ENCODE data around the gene SURF4. TPM values are rescaled to one million over a fixed set of nuclear protein-coding genes. Genes with fewer than 3 reads are reported as not detected.
A peak's percentile ranks its signal among the peaks of the same experiment; 100 is the strongest.
"Not testable (repeated sequence)": the region's sequence is repeated elsewhere in the genome, so short reads cannot be mapped to it uniquely, and the experiment has no call there.

SURF4 gene
- total and polyA plus RNA-seq, 2 of the 13 experiments (the other 11 are each of a cell fraction or from before 2014, with no cell fraction given) = 220 to 265 TPM

DNA sequence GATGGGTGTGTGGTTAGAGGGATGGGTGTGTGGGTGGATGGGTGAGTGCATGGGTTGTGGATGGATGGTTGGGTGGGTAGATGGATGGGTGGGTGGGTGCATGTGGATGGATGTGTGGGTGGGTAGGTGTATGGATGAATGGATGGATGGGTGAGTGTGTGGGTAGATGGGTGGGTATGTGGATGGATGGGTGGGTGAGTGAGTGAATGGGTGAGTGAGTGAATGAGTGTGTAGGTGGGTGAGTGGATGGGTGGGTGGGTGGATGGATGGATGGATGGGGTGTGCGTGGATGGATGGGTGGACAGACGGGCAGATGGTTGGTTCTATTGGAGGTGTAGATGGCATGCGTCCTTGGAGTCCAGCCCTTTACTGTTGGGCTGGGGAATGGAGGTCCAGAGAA is 17.5 kb upstream of the SURF4 start:
- TF ChIP-seq, protein P1, sequence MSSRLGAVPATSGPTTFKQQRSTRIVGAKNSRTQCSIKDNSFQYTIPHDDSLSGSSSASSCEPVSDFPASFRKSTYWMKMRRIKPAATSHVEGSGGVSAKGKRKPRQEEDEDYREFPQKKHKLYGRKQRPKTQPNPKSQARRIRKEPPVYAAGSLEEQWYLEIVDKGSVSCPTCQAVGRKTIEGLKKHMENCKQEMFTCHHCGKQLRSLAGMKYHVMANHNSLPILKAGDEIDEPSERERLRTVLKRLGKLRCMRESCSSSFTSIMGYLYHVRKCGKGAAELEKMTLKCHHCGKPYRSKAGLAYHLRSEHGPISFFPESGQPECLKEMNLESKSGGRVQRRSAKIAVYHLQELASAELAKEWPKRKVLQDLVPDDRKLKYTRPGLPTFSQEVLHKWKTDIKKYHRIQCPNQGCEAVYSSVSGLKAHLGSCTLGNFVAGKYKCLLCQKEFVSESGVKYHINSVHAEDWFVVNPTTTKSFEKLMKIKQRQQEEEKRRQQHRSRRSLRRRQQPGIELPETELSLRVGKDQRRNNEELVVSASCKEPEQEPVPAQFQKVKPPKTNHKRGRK (CRISPR knock-in tag; IDR thresholded peaks at IDR 0.05) = no peak
- TF ChIP-seq ZMYM3 (CRISPR knock-in tag; IDR thresholded peaks at IDR 0.05) (no peak), ZNF563 (CRISPR knock-in tag; IDR thresholded peaks at IDR 0.05) (no peak), ZNF678 (CRISPR knock-in tag; IDR thresholded peaks at IDR 0.05) (no peak), ARNT2 (CRISPR knock-in tag; IDR thresholded peaks at IDR 0.05; ENCODE audit: low read depth) (no peak)
- TF ChIP-seq, protein P2, sequence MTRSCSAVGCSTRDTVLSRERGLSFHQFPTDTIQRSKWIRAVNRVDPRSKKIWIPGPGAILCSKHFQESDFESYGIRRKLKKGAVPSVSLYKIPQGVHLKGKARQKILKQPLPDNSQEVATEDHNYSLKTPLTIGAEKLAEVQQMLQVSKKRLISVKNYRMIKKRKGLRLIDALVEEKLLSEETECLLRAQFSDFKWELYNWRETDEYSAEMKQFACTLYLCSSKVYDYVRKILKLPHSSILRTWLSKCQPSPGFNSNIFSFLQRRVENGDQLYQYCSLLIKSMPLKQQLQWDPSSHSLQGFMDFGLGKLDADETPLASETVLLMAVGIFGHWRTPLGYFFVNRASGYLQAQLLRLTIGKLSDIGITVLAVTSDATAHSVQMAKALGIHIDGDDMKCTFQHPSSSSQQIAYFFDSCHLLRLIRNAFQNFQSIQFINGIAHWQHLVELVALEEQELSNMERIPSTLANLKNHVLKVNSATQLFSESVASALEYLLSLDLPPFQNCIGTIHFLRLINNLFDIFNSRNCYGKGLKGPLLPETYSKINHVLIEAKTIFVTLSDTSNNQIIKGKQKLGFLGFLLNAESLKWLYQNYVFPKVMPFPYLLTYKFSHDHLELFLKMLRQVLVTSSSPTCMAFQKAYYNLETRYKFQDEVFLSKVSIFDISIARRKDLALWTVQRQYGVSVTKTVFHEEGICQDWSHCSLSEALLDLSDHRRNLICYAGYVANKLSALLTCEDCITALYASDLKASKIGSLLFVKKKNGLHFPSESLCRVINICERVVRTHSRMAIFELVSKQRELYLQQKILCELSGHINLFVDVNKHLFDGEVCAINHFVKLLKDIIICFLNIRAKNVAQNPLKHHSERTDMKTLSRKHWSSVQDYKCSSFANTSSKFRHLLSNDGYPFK (CRISPR knock-in tag; IDR thresholded peaks at IDR 0.05; ENCODE audit: borderline replicate concordance) = no peak
- TF ChIP-seq, protein P3, sequence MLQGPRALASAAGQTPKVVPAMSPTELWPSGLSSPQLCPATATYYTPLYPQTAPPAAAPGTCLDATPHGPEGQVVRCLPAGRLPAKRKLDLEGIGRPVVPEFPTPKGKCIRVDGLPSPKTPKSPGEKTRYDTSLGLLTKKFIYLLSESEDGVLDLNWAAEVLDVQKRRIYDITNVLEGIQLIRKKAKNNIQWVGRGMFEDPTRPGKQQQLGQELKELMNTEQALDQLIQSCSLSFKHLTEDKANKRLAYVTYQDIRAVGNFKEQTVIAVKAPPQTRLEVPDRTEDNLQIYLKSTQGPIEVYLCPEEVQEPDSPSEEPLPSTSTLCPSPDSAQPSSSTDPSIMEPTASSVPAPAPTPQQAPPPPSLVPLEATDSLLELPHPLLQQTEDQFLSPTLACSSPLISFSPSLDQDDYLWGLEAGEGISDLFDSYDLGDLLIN (CRISPR knock-in tag; IDR thresholded peaks at IDR 0.05; ENCODE audit: borderline replicate concordance) = no peak
- TF ChIP-seq, protein P4, sequence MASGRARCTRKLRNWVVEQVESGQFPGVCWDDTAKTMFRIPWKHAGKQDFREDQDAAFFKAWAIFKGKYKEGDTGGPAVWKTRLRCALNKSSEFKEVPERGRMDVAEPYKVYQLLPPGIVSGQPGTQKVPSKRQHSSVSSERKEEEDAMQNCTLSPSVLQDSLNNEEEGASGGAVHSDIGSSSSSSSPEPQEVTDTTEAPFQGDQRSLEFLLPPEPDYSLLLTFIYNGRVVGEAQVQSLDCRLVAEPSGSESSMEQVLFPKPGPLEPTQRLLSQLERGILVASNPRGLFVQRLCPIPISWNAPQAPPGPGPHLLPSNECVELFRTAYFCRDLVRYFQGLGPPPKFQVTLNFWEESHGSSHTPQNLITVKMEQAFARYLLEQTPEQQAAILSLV (CRISPR knock-in tag; IDR thresholded peaks at IDR 0.05; ENCODE audit: borderline replicate concordance) = no peak
- H3K9me3 ChIP-seq (ENCODE audit: low read length) = no peaks in the 10 kb centered on the region
- H2AFZ ChIP-seq (ENCODE audit: low read length) = no peak overlapping the region
- FAIRE-seq (no peak), DNase-seq (ENCODE audit: low spot score) (no peak), ATAC-seq (no peak)
- no peaks in the 10 kb centered on the region for H3K27me3 ChIP-seq (ENCODE audit: control insufficient read depth in 1 of 2, insufficient read depth in 2 of 2, low read length in 2 of 2)
- peak overlapping the region; percentile 65; the same call in 1 of the 2 replicates for H3K4me2 ChIP-seq (ENCODE audit: low read depth, low read length)
- no peaks in the 10 kb centered on the region for H3K79me2 ChIP-seq (ENCODE audit: insufficient read depth, low read length)
- BruUV-seq (replicated peaks) = no TSS peak
- no peaks in the 10 kb centered on the region for H3K36me3 ChIP-seq (replicated peaks in 1 of 2; ENCODE audit: control insufficient read depth in 1 of 2, insufficient read depth in 2 of 2, low read length in 2 of 2)
- no peak overlapping the region for H3K4me3 ChIP-seq (replicated peaks in 1 of 3; ENCODE audit: insufficient read depth in 1 of 3, low read depth in 2 of 3, low read length in 3 of 3)
- in situ Hi-C loops (cut with HindIII; ENCODE audit: extremely low pct_ligation_motif_present, low pct_unique_long_range_greater_than_20kb) = no loop called here
- CTCF ChIA-PET (ENCODE audit: low intra/inter-chr PET ratio, low total read pairs) = no interaction called here
- H3K27ac ChIP-seq (ENCODE audit: extremely low read length, insufficient read depth, low read length) = no peak overlapping the region
- H4K20me1 ChIP-seq (ENCODE audit: insufficient read depth, low read length) = no peaks in the 10 kb centered on the region
- WGBS (ENCODE audit: low lambda C conversion rate) = 73% methylated on average over 3 of the region's 3 CpGs
- no peak overlapping the region for H3K9ac ChIP-seq (ENCODE audit: insufficient read depth, low read depth, low read length)
- POLR2A ChIA-PET = interaction anchor here (1.1 kb wide), 1 partner anchor 18 kb away, joined by 3 read pairs; no protein-coding TSS in a partner anchor
- intact Hi-C loops (cut with micrococcal nuclease; ENCODE audit: unreplicated experiment) = no loop called here
- peaks cover 75% of the 10 kb centered on the region for H3K4me1 ChIP-seq (ENCODE audit: insufficient read depth, low read length)

DNA sequence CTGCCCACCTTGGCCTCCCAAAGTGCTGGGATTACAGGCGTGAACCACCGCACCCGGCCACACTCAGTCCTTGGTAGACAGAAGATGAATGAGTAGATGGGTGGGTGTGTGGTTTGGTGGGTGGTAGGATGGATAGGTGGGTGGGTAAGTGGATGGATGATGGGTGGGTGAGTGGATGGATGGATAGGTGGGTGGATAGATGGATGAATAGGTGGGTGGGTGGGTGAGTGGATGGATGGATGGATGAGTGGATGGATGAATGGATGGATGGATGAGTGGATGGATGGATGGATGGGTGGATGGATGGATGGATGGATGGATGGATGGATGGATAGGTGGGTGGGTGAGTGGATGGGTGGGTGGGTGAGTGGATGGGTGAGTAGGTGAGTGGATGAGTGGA is 16.4 kb upstream of the SURF4 start:
- intact Hi-C loops (cut with micrococcal nuclease; ENCODE audit: unreplicated experiment) = not testable (repeated sequence)

More for the DNA sequence above, 16.4 kb upstream of the SURF4 start:
- H4K20me1 ChIP-seq (ENCODE audit: insufficient read depth, low read length); H3K27me3 ChIP-seq (ENCODE audit: control insufficient read depth in 1 of 2, insufficient read depth in 2 of 2, low read length in 2 of 2); H3K9me3 ChIP-seq (ENCODE audit: low read length); H2AFZ ChIP-seq (ENCODE audit: low read length); DNase-seq (ENCODE audit: low spot score); ATAC-seq; FAIRE-seq; in situ Hi-C loops (cut with HindIII; ENCODE audit: extremely low pct_ligation_motif_present, low pct_unique_long_range_greater_than_20kb); H3K79me2 ChIP-seq (ENCODE audit: insufficient read depth, low read length); H3K9ac ChIP-seq (ENCODE audit: insufficient read depth, low read depth, low read length); H3K27ac ChIP-seq (ENCODE audit: extremely low read length, insufficient read depth, low read length); CTCF ChIA-PET (ENCODE audit: low intra/inter-chr PET ratio, low total read pairs); BruUV-seq (replicated peaks); H3K36me3 ChIP-seq (replicated peaks in 1 of 2; ENCODE audit: control insufficient read depth in 1 of 2, insufficient read depth in 2 of 2, low read length in 2 of 2): not testable (repeated sequence)
- peaks cover 78% of the 10 kb centered on the region for H3K4me1 ChIP-seq (ENCODE audit: insufficient read depth, low read length)
- peak overlapping the region; percentile 78 for H3K4me2 ChIP-seq (ENCODE audit: low read depth, low read length)
- H3K4me3 ChIP-seq (replicated peaks in 1 of 3; ENCODE audit: insufficient read depth in 1 of 3, low read depth in 2 of 3, low read length in 3 of 3) = peak overlapping the region; percentile 19 to 61 (median 37); a peak in 3 of 6 replicates
- POLR2A ChIA-PET = interaction anchor here (0.7 to 0.9 kb wide), 5 partner anchors 21 to 348 kb away, joined by 3 to 5 read pairs (median 4); partner anchors contain the start of gene ADAMTSL2
- 0% methylated on average over 3 of the region's 3 CpGs for WGBS (ENCODE audit: low lambda C conversion rate)
